ENCODE measurements around the gene BTBD19.

DNA sequence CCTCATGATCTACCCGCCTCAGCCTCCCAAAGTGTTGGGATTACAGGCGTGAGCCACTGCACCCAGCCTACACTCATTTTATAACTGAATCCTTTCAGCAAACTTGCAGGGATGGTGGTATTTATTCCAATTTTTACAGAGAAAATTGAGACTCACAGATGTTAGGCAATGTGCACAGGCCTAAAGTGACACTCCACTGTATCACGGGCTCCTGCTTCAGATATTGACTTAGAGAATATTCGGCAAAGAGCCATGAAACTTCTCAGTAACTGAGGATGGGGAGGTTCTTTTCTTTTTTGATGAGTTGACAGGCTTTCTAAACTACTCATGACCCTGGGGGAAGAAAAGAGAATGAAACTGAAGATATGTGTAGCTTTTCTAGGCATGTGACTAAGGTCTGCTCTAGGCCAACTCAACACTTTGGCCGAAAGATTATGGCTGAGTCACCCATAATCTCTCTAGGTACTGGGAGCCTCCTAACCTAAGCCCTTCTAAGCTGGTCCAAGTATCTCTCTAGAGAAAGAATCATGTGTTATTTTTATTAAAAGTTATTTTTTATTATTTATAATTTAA, 54.6 kb downstream of the BTBD19 start:
- TF ChIP-seq, protein P1, sequence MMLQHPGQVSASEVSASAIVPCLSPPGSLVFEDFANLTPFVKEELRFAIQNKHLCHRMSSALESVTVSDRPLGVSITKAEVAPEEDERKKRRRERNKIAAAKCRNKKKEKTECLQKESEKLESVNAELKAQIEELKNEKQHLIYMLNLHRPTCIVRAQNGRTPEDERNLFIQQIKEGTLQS (IDR thresholded peaks at IDR 0.05) = no peak
- no peak for TF ChIP-seq POLR2A (IDR thresholded peaks at IDR 0.05; ENCODE audit: borderline replicate concordance, extremely low read depth, insufficient read depth, insufficient read length)
- TF ChIP-seq, protein P2, sequence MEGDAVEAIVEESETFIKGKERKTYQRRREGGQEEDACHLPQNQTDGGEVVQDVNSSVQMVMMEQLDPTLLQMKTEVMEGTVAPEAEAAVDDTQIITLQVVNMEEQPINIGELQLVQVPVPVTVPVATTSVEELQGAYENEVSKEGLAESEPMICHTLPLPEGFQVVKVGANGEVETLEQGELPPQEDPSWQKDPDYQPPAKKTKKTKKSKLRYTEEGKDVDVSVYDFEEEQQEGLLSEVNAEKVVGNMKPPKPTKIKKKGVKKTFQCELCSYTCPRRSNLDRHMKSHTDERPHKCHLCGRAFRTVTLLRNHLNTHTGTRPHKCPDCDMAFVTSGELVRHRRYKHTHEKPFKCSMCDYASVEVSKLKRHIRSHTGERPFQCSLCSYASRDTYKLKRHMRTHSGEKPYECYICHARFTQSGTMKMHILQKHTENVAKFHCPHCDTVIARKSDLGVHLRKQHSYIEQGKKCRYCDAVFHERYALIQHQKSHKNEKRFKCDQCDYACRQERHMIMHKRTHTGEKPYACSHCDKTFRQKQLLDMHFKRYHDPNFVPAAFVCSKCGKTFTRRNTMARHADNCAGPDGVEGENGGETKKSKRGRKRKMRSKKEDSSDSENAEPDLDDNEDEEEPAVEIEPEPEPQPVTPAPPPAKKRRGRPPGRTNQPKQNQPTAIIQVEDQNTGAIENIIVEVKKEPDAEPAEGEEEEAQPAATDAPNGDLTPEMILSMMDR (IDR thresholded peaks at IDR 0.05 in 2 of 3, conservative IDR thresholded peaks at IDR 0.05 in 1 of 3; ENCODE audit: borderline replicate concordance in 1 of 3, insufficient read depth in 1 of 3, low read depth in 2 of 3, low read length in 2 of 3) = no peak
- TF ChIP-seq POLR2AphosphoS5 (IDR thresholded peaks at IDR 0.05; ENCODE audit: low read depth, low read length) = no peak

All from HCT116 (cell line).